A172 (cell line): Measurements from ENCODE around the gene TULP3. TPM values are rescaled to one million over a fixed set of nuclear protein-coding genes. Genes with fewer than 3 reads are reported as not detected.

Source experiments
- DNase-seq: peaks from one replicate; pipeline ENCODE4 v3.0.0-alpha.2; 2015; ENCODE audit warnings: low spot score
- total RNA-seq: library from RNA; depleted of rRNA; stranded (reverse); fragments of >200 nt; shearing (Covaris generic); gene quantifications from 2 replicates; pipeline ENCODE4 v1.2.3, GENCODE V29; 2014

The TULP3 gene
- total RNA-seq, 1 experiment from 2014 or later: 20.3 TPM

GRCh38 chr12:2925322-2925995 lies 34.8 kb downstream of the TULP3 start:
- DNase-seq: no peak

- DNase-seq: no peak
These were observed 40.2 kb downstream of the TULP3 start for GRCh38 chr12:2930865-2931264.

- no peak for DNase-seq
These were observed 42.9 kb downstream of the TULP3 start for GRCh38 chr12:2933586-2933985.

GRCh38 chr12:2934371-2934770 lies 43.7 kb downstream of the TULP3 start:
- no peak for DNase-seq

GRCh38 chr12:2936301-2936700 lies 45.6 kb downstream of the TULP3 start:
- DNase-seq: no peak

- no peak for DNase-seq
These were observed 46.8 kb downstream of the TULP3 start for GRCh38 chr12:2937500-2937899.

- no peak for DNase-seq
These were observed 48.5 kb downstream of the TULP3 start for GRCh38 chr12:2939191-2939590.

- no peak for DNase-seq
These were observed 49.9 kb downstream of the TULP3 start for GRCh38 chr12:2940564-2940963.

GRCh38 chr12:2941524-2941923 lies 50.8 kb downstream of the TULP3 start:
- no peak for DNase-seq

GRCh38 chr12:2944401-2945047 lies 53.8 kb downstream of the TULP3 start:
- no peak for DNase-seq

- no peak for DNase-seq
These were observed 58.7 kb downstream of the TULP3 start for GRCh38 chr12:2949411-2949810.

GRCh38 chr12:2955888-2956287 lies 65.2 kb downstream of the TULP3 start:
- no peak for DNase-seq

- no peak for DNase-seq
These were observed 67.2 kb downstream of the TULP3 start for GRCh38 chr12:2957816-2958431.

- peak; percentile 47 for DNase-seq
These were observed 67.9 kb downstream of the TULP3 start for GRCh38 chr12:2958432-2959191.

GRCh38 chr12:2959192-2959504 lies 68.5 kb downstream of the TULP3 start, which contains the start of gene TEAD4:
TSS of gene TEAD4 (plus strand) at chr12:2959397.
- peak; percentile 44 for DNase-seq

- peak; percentile 30 for DNase-seq
These were observed 69.1 kb downstream of the TULP3 start for GRCh38 chr12:2959505-2960389.

- DNase-seq: no peak
These were observed 69.8 kb downstream of the TULP3 start for GRCh38 chr12:2960390-2960956.

GRCh38 chr12:2960996-2961616 lies 70.4 kb downstream of the TULP3 start:
- no peak for DNase-seq

GRCh38 chr12:2961705-2962104 lies 71.0 kb downstream of the TULP3 start:
- DNase-seq: no peak

GRCh38 chr12:2963154-2963759 lies 72.6 kb downstream of the TULP3 start:
- DNase-seq: no peak
